Upper lobe of left lung (tissue), 6 donors: ENCODE data around the gene CRYGC. TPM values are rescaled to one million over a fixed set of nuclear protein-coding genes. Genes with fewer than 3 reads are reported as not detected.

Experiments used
- ATAC-seq, 2 donors: fragments of 200-7000 bp; cut with Tn5 transposase; one replicate each; pipeline ENCODE4 v1.9.1; 2022; ENCODE audit warnings: mild to moderate bottlenecking in 2 of 2, moderate library complexity in 2 of 2; ENCODE audit not compliant: low FRiP score in 2 of 2
- DNase-seq, 2 donors: peaks; one replicate each; pipeline ENCODE4 v3.0.0-alpha.2; 2019 to 2020
- H3K27ac ChIP-seq, 4 donors: fragments of 200-600 bp; sonication (generic); one replicate each; pipeline ENCODE4 v1.5.1; 2016 to 2019
- H3K27me3 ChIP-seq, 4 donors: fragments of 200-600 bp; sonication (generic); one replicate each; pipeline ENCODE4 v1.5.1; 2017 to 2019
- H3K36me3 ChIP-seq, 4 donors: fragments of 200-600 bp; sonication (generic); one replicate each; pipeline ENCODE4 v1.5.1; 2016 to 2019
- H3K4me1 ChIP-seq, 4 donors: fragments of 200-600 bp; sonication (generic); one replicate each; pipeline ENCODE4 v1.5.1; 2018 to 2019
- H3K4me3 ChIP-seq, 4 donors: fragments of 200-600 bp; sonication (generic); one replicate each; pipeline ENCODE4 v1.5.1; 2017 to 2019; ENCODE audit warnings: mild to moderate bottlenecking in 2 of 4, moderate library complexity in 1 of 4
- H3K9me3 ChIP-seq, 4 donors: fragments of 200-600 bp; sonication (generic); one replicate each; pipeline ENCODE4 v1.5.1; 2018 to 2019
- CTCF ChIP-seq, 6 experiments: fragments of 450-650 bp in 4 of 6; fragments of 200-600 bp in 2 of 6; sonication (generic) in 2 of 6; IDR thresholded peaks; one replicate each; pipeline ENCODE4 v1.5.1; 2016 to 2019; ENCODE audit warnings: antibody characterized with exemption in 6 of 6
- EP300 ChIP-seq, 4 donors: sonication (generic); formaldehyde crosslinking; IDR thresholded peaks; one replicate each; pipeline ENCODE4 v1.5.1; 2017; ENCODE audit warnings: antibody characterized with exemption in 4 of 4, control low read depth in 2 of 4
- POLR2A ChIP-seq, 4 donors: fragments of 450-650 bp; IDR thresholded peaks; one replicate each; pipeline ENCODE4 v1.5.1; 2016 to 2017; ENCODE audit warnings: antibody characterized with exemption in 4 of 4, mild to moderate bottlenecking in 2 of 4
- POLR2AphosphoS5 ChIP-seq, 2 donors: sonication (generic); formaldehyde crosslinking; IDR thresholded peaks; one replicate each; pipeline ENCODE4 v1.5.1; 2017; ENCODE audit warnings: antibody characterized with exemption in 2 of 2
- WGBS, 2 donors: methylation state at CpG; one replicate each; pipeline ENCODE4 v1.1.5; 2017 to 2018; 5-methylcytosine and 5-hydroxymethylcytosine counted together
- total RNA-seq, 6 donors: library from RNA; depleted of rRNA in 4 of 6; stranded (reverse); fragments of >200 nt in 4 of 6; gene quantifications; one replicate each; pipeline versions ENCODE4 v1.1.0 to v1.2.1, GENCODE V29; 2016 to 2021
- donor health status: DM: no; HTN: no; CAD: no; lungs with moderate emphysema.
- donor health status: DM: no; HTN: yes; CAD: no; lungs with severe emphysema.

CRYGC gene
- total RNA-seq, 6 donors from 2014 or later, result not detected

- no peak for ATAC-seq
- H3K36me3 ChIP-seq, result no peaks in the 10 kb centered on the region
- WGBS, 2 donors, result 57 to 73% methylated on average over 1 to 2 of the region's 2 CpGs
- no peaks in the 10 kb centered on the region for H3K4me1 ChIP-seq
- H3K4me3 ChIP-seq, result no peak overlapping the region
- TF ChIP-seq EP300 (IDR thresholded peaks at IDR 0.05) (no peak), POLR2A (IDR thresholded peaks at IDR 0.05) (no peak), CTCF (IDR thresholded peaks at IDR 0.05) (no peak), POLR2AphosphoS5 (IDR thresholded peaks at IDR 0.05) (no peak)
- no peak overlapping the region for H3K27ac ChIP-seq
- H3K27me3 ChIP-seq, result no peaks in the 10 kb centered on the region
- no peak for DNase-seq
- H3K9me3 ChIP-seq, result no peaks in the 10 kb centered on the region
Measured at GRCh38 chr2:208156439-208156838, 26.8 kb upstream of the CRYGC start.

DNA sequence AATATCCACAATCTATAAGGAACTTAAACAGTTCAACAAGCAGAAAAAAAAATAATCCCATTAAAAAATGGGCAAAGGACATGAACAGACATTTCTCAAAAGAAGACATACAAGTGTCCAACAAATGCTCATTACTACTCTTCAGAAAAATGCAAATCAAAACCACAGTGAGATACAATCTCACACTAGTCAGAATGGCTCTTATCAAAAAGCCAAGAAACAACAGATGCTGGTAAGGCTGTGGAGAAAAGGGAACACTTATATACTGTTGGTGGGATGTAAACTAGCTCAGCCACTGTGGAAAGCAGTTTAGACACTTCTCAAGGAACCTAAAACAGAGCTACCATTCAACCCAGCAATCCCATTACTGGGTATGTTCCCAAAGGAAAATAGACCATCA lies 23.5 kb upstream of the CRYGC start:
- H3K27ac ChIP-seq, result no peak overlapping the region
- no peak for TF ChIP-seq POLR2A (IDR thresholded peaks at IDR 0.05)
- no peak for TF ChIP-seq CTCF (IDR thresholded peaks at IDR 0.05)
- no peak for TF ChIP-seq POLR2AphosphoS5 (IDR thresholded peaks at IDR 0.05)
- TF ChIP-seq EP300 (IDR thresholded peaks at IDR 0.05), result no peak
- H3K4me1 ChIP-seq, result no peaks in the 10 kb centered on the region
- ATAC-seq, result no peak
- DNase-seq, result no peak
- H3K9me3 ChIP-seq, result no peaks in the 10 kb centered on the region
- no peak overlapping the region for H3K4me3 ChIP-seq
- H3K27me3 ChIP-seq, result no peaks in the 10 kb centered on the region
- no peaks in the 10 kb centered on the region for H3K36me3 ChIP-seq

DNA sequence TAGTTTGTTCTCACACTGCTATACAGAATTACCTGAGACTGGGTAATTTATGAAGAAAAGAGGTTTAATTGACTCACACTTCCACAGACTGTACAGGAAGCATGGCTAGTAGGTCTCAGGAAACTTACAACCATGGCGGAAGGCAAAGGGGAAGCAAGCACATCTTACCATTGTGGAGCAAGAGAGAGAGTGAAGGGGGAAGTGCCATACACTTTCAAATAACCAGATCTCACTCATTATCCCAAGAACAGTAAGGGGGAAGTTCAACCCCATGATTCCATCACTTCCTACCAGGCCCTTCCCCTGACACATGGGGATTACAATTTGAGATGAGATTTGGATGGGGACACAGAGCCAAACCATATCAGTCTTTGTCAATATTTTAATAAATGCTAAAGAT lies 21.3 kb upstream of the CRYGC start:
- WGBS, 2 donors, result 68 to 69% methylated on average over 1 of the region's 1 CpG

GRCh38 chr2:208150094-208150493 lies 20.5 kb upstream of the CRYGC start:
- H3K36me3 ChIP-seq, result no peaks in the 10 kb centered on the region
- no peaks in the 10 kb centered on the region for H3K9me3 ChIP-seq
- no peaks in the 10 kb centered on the region for H3K27me3 ChIP-seq
- TF ChIP-seq CTCF (IDR thresholded peaks at IDR 0.05) (no peak), POLR2AphosphoS5 (IDR thresholded peaks at IDR 0.05) (no peak), EP300 (IDR thresholded peaks at IDR 0.05) (no peak), POLR2A (IDR thresholded peaks at IDR 0.05) (no peak)
- ATAC-seq (no peak), DNase-seq (no peak)
- H3K4me1 ChIP-seq, result no peaks in the 10 kb centered on the region
- H3K4me3 ChIP-seq, result no peak overlapping the region
- no peak overlapping the region for H3K27ac ChIP-seq

More for the DNA sequence above, 21.3 kb upstream of the CRYGC start:
- no peaks in the 10 kb centered on the region for H3K27me3 ChIP-seq
- no peak for TF ChIP-seq EP300 (IDR thresholded peaks at IDR 0.05)
- no peak for TF ChIP-seq CTCF (IDR thresholded peaks at IDR 0.05)
- TF ChIP-seq POLR2A (IDR thresholded peaks at IDR 0.05), result no peak
- H3K4me3 ChIP-seq, result no peak overlapping the region
- H3K27ac ChIP-seq, result no peak overlapping the region
- no peaks in the 10 kb centered on the region for H3K36me3 ChIP-seq
- no peak for ATAC-seq
- H3K9me3 ChIP-seq, result no peaks in the 10 kb centered on the region
- DNase-seq, result no peak
- no peaks in the 10 kb centered on the region for H3K4me1 ChIP-seq

GRCh38 chr2:208148803-208149202 lies 19.2 kb upstream of the CRYGC start:
- no peak overlapping the region for H3K27ac ChIP-seq
- H3K4me1 ChIP-seq, result no peaks in the 10 kb centered on the region
- DNase-seq (no peak), ATAC-seq (no peak)
- 64 to 74% methylated on average over 2 of the region's 2 CpGs for WGBS, 2 donors
- no peaks in the 10 kb centered on the region for H3K9me3 ChIP-seq
- H3K36me3 ChIP-seq, result no peaks in the 10 kb centered on the region
- H3K4me3 ChIP-seq, result no peak overlapping the region
- H3K27me3 ChIP-seq, result no peaks in the 10 kb centered on the region
- TF ChIP-seq POLR2AphosphoS5 (IDR thresholded peaks at IDR 0.05), result no peak
- TF ChIP-seq CTCF (IDR thresholded peaks at IDR 0.05), result no peak
- TF ChIP-seq POLR2A (IDR thresholded peaks at IDR 0.05), result no peak
- no peak for TF ChIP-seq EP300 (IDR thresholded peaks at IDR 0.05)
